Heart left ventricle (tissue), 13 donors: ENCODE data around the gene PSMF1.

Experiments used
- POLR2A ChIP-seq, 2 donors: fragments of 450-650 bp; IDR thresholded peaks; one replicate each; pipeline ENCODE4 v1.6.1; 2017; ENCODE audit warnings: antibody characterized with exemption in 2 of 2, mild to moderate bottlenecking in 2 of 2, moderate library complexity in 2 of 2
- TF ChIP-seq, protein P1 (sequence below), 12 donors: fragments of 200-600 bp; sonication (generic) in 4 of 12; IDR thresholded peaks; one replicate each; pipeline versions ENCODE4 v1.5.0 to v1.8.0; 2018 to 2022; ENCODE audit warnings: antibody characterized with exemption in 12 of 12, mild to moderate bottlenecking in 5 of 12
- donor health status: ischemic (EF 13 %, LVEDD 7.1; RV severe dilation, severe dysfunction).
- donor health status: DM: no; HTN: yes; CAD: no.
- donor health status: DM: no; HTN: no; CAD: no.
- donor health status: ischemic (EF 25% LVEDD 6.9; RV normal size, moderate dysfunction).
- donor health status: ischemic (EF 25% LVEDD 5.7; RV mildly dilated, moderate dysfunction).
- donor health status: ischemic (EF 35%, LVEDD 5.7; RV mildly dilated, moderate dysfunction).
- donor health status: nonischemic (EF 11% LVEDD 7.7; RV severe dilation, severe dysfunction).
- donor health status: DM: yes; HTN: yes; CAD: no.
- donor health status: PGD.
- donor health status: ischemic (EF 29% LVEDD 5.4; RV normal size, mild dysfunction).
- donor health status: nonischemic (EF 23%, LVEDD 6.1; RV moderate dilation, normal function).

DNA sequence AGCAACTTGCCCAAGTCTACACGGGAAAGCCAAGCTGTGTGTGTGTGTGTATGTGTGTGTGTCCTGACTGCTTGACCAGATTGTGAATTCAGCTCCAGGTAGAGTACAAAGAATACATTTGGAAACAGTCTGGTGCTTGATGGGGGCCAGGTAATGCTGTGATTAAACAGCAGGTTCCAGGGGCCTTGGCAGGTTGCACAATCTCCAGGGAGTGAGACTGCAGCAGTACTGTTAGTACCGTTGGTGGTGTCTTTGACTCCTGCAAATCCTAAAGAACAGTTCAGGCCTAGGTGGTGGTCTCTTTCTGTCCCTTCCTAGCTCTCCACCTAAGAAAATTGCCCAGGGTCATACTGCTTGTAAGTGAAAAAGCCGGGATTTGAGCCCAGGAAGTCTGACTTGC is 11.2 kb upstream of the PSMF1 start:
- no peak for TF ChIP-seq POLR2A (IDR thresholded peaks at IDR 0.05)
- TF ChIP-seq, protein P1, sequence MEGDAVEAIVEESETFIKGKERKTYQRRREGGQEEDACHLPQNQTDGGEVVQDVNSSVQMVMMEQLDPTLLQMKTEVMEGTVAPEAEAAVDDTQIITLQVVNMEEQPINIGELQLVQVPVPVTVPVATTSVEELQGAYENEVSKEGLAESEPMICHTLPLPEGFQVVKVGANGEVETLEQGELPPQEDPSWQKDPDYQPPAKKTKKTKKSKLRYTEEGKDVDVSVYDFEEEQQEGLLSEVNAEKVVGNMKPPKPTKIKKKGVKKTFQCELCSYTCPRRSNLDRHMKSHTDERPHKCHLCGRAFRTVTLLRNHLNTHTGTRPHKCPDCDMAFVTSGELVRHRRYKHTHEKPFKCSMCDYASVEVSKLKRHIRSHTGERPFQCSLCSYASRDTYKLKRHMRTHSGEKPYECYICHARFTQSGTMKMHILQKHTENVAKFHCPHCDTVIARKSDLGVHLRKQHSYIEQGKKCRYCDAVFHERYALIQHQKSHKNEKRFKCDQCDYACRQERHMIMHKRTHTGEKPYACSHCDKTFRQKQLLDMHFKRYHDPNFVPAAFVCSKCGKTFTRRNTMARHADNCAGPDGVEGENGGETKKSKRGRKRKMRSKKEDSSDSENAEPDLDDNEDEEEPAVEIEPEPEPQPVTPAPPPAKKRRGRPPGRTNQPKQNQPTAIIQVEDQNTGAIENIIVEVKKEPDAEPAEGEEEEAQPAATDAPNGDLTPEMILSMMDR (IDR thresholded peaks at IDR 0.05), result no peak
